HG03039 (cell line): ENCODE data around the gene RBM8A.
"Not testable (repeated sequence)": the region's sequence is repeated elsewhere in the genome, so short reads cannot be mapped to it uniquely, and the experiment has no call there.

Experiments used
- ATAC-seq: cut with Tn5 transposase; IDR thresholded peaks from one replicate; pipeline ENCODE4 v1.9.1; 2021; ENCODE audit warnings: mild to moderate bottlenecking, moderate library complexity; ENCODE audit not compliant: unreplicated experiment

Gene RBM8A

GRCh38 chr1:145956781-145957442, 29.6 kb upstream of the RBM8A start:
- no peak for ATAC-seq

GRCh38 chr1:145956361-145956760, 29.1 kb upstream of the RBM8A start:
- ATAC-seq, result no peak

DNA sequence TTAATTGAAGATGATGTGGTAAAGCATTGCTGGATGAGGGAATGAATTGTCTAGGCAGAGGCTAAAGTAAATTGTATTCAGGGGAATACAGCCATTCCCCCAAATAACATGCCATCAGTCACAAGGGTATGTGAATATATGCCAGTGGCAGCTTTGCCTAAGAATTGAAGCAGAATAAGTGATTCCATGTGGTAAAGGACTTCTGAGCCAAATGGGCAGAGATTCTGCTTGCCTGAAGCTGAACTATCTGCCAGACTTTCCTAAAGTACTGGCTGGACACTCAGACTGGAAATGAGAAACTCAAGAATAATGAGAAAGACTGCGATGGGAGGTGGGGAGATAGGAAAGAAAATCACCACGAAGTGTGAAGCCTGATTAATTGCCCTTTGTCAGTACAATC, 28.2 kb upstream of the RBM8A start:
- ATAC-seq, result no peak

GRCh38 chr1:145953861-145954260, 26.6 kb upstream of the RBM8A start:
- ATAC-seq, result no peak

- no peak for ATAC-seq
These were observed 25.6 kb upstream of the RBM8A start for GRCh38 chr1:145952903-145953302.

GRCh38 chr1:145951526-145951925, 24.2 kb upstream of the RBM8A start:
- ATAC-seq, result no peak

DNA sequence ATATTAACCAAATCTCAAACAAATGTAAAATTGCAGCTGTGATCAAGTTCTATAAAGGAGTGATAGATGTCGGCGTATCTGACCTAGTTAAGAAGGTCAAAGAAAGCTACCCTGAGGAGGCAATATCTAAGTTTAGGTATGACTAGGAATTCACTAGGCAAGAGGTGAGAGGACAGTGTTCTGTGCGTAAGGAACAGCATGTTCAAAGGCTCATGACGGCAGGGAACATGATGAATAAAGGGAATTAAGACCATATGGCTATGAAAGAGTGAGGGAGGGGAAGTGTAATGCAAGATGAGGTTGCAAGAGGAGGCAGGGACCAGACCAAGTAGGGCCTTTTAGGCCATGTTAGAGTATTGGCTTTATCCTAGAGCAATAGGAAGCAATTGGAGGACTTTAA, 21.9 kb upstream of the RBM8A start:
- ATAC-seq, result no peak

GRCh38 chr1:145947551-145947950, 20.3 kb upstream of the RBM8A start:
- ATAC-seq, result no peak

DNA sequence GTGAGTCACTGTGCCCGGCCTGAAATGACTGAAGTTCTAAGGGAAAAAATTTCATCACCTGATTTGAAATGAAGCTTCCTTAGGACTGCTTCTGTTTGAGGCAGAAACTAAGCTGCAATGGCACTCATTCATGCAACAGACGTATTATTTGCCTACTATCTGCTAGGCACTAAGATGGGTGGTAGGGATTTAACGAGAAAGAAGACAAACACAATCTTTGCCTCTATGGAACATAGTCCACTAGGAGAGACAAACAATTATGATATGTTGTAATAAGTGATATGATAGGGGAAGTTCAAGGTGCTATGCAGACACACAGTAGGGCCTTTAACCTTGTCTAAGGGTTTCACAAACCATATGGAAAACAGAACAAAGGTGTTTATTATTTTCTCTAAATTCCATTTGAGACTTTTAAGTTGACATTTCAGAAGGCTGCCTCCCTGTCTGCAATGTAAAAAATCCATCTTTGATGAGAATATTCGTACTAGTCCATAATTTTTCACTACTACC, 19.2 kb upstream of the RBM8A start:
- no peak for ATAC-seq

DNA sequence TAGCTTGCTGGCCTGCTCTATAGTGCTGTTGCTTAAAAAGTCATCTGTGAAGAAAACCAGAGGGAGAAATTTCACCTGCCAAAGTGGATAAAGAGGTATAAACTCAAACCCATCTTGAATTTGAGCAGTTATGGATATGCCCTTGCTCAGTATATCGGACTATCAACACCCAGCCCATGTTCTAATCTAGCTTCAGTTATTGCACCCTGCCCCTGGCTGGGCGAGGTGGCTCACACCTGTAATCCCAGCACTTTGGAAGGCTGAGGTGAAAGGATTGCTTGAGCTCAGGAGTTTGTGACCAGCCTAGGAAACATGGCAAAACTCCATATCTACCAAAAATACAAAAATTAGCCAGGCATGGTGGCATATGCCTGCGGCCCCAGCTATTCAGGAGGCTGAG, 17.2 kb upstream of the RBM8A start:
- ATAC-seq, result no peak

GRCh38 chr1:145942871-145943270, 15.6 kb upstream of the RBM8A start:
- no peak for ATAC-seq

DNA sequence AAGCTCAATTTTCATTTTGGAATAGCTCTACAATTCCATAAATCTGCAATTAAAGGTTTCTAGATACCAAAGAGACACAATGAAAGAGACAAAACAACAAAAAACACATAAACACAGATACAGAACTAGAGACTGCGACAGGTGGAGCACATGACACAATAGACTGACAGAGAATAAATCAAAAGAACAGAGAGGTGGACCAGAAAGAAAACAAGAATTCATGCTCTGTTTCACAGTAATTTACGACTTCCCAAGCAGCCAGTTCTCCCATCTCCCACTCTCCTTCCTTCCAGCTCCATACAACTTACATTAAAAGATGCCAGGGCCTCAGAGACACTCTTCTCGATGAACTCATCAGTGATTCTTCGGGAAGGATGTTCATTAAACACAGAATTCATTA, 15.1 kb upstream of the RBM8A start:
- ATAC-seq, result no peak

- no peak for ATAC-seq
These were observed 10.2 kb upstream of the RBM8A start for GRCh38 chr1:145937436-145937835.

GRCh38 chr1:145936247-145936646, 9.0 kb upstream of the RBM8A start:
- no peak for ATAC-seq

- ATAC-seq, result no peak
These were observed 8.4 kb upstream of the RBM8A start for GRCh38 chr1:145935708-145936107.

GRCh38 chr1:145932522-145933009, 5.3 kb upstream of the RBM8A start:
- not testable (repeated sequence) for ATAC-seq

DNA sequence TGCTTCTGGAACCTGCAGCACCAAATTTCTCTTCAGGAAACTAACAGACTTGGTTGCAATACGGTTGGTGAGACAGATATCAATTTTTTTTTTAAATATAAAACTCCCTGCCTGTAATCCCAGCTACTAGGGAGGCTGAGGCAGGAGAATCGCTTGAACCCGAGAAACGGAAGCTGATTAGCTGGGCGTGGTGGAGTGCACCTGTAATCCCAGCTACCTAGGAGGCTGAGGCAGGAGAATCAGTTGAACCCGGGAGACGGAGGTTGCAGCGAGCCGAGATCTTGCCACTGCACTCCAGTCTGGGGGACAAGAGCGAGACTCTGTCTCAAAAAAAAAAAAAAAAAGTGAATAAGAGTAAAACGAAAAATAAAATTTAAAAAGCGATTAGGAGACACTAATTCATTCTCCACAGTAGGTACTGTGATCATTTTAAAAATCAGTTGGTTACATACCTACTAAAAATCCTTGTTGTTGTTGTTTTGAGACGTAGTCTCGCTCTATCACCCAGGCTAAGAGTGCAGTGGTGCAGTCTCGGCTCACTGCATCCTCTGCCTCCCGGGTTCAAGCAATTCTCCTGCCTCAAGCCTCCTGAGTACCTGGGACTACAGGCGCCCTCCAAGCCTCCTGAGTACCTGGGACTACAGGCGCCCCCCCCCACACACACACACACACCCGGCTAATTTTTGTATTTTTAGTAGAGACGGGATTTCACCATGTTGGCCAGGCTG, 796 bp upstream of the RBM8A start:
- no peak for ATAC-seq

GRCh38 chr1:145926686-145927062, 610 bp downstream of the RBM8A start:
- no peak for ATAC-seq

DNA sequence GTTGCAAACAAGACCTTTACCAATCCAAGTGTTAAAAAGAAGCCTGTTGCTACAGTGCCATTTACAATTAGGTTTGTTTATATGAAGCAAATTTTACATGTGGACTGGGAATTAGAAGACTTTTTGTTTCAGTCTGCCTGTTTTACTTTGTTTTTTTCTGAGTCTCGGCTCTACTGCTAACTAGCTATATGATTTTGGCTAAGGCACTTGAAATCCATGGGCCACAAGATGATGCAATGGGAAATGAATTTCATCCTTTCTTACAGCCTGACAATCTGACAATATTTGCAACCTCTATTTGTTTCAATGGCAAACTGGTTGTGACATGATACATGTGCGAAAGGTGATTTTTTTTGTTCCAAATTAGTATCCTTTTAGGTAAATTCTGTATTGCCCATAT, 5.0 kb downstream of the RBM8A start:
- no peak for ATAC-seq

- not testable (repeated sequence) for ATAC-seq
These were observed 7.0 kb downstream of the RBM8A start for GRCh38 chr1:145920297-145920696.

DNA sequence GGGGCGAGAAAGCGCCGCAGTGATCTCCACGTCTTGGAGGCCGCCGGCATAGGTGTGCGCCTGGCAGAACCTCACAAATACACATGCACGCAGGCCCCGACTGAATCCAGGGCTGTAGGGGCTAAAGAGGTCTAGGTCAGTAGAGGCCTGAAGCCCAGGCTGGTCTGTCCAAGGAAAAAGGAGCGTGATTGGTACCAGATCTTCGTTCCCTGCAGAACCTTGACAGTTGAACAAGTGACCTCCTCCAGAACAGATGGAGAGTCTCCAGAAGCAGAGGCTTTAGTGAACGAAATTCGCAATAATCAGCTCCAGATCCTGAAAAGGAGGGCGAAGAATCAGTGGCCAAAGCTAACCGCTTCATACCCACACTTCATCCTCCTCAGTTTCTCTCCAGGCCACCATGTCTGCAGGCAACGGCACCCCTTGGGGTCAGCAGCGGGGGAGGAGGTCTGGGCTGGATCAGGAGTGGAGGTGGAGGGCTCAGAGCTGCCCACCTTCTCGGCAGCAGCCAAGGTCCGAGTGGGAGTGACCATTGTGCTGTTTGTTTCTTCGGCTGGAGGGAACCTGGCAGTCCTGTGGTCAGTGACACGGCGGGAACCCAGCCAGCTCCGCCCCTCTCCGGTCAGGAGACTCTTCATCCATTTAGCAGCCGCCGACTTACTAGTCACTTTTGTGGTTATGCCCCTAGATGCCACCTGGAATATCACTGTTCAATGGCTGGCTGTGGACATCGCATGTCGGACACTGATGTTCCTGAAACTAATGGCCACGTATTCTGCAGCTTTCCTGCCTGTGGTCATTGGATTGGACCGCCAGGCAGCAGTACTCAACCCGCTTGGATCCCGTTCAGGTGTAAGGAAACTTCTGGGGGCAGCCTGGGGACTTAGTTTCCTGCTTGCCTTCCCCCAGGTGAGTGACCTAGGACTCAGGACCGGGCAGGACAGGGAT, 8.0 kb downstream of the RBM8A start:
- ATAC-seq, result peak; percentile 74
